GM03348 (cell line): Measurements from ENCODE around the gene EHD1.
"Not testable (repeated sequence)": the region's sequence is repeated elsewhere in the genome, so short reads cannot be mapped to it uniquely, and the experiment has no call there.

Experiments used
- DNase-seq: peaks from one replicate; pipeline ENCODE4 v3.0.0; 2012; ENCODE audit warnings: low spot score

The EHD1 gene

DNA sequence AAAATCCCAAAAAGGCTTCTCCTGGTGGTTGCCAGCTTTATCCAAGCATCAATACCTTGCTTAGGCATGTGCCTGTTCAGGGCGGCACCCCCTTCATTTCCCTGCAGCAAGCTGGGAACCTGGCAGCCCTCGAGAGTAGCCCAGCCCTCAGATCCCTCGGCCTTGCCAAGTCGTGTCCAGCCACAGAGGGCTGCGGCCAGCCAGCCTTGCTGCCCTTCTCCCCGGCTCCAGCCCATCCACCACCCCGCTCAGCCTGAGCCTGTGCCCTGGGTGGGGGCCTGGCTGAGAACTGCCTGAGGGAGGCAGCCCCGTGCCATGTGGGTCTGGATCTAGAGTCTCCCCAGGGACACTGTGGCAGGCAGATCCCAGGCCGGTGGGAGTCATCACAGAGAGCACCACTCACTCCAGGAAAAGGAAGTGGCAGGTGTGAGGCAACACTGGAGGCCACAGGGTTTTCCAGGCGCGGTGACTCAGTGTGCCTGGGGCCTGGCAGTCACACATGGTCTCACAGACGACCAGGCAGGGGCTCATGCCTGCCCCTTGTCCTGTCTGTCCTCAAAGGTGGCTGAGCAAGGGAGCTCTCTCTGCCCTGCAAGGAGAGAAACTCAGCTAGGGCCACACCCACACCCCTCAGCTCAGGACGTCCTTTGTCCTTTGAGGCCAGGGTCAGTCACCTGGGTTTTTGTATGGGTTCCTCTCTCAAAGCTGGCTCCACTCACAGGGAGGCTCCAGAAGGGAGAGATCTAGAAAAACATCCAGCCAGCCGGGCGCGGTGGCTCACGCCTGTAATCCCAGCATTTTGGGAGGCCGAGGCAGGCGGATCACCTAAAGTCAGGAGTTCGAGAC, 21.8 kb downstream of the EHD1 start:
- peak; percentile 73 for DNase-seq

DNA sequence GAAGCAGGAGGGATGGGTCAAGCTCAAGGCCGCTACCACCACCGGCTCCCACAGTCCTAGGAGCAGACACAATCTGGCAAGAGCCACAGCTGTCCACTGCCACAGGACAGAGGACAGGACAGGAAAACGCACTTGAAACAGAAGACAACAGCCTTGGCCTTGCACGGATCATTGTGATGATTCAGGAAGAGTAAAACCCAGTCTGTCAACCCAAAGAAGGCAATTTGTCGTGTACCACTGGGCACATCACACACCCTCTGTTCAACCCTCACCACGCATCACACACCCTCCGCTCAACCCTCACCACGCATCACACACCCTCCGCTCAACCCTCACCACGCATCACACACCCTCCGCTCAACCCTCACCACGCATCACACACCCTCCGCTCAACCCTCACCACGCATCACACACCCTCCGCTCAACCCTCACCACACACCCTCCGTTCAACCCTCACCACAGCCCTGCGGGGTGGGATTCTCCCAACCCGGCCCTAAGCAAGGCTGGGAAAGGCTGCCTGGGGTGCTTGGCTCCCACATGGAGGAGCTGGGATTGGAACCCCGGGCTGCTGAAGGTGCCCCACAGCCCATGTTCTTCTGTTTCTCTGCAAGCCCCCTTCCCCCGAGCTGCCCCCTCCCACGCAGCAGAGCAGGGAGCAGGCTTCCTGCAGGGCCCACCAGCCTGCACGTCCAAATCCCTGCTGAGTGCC, 22.7 kb downstream of the EHD1 start:
- no peak for DNase-seq

DNA sequence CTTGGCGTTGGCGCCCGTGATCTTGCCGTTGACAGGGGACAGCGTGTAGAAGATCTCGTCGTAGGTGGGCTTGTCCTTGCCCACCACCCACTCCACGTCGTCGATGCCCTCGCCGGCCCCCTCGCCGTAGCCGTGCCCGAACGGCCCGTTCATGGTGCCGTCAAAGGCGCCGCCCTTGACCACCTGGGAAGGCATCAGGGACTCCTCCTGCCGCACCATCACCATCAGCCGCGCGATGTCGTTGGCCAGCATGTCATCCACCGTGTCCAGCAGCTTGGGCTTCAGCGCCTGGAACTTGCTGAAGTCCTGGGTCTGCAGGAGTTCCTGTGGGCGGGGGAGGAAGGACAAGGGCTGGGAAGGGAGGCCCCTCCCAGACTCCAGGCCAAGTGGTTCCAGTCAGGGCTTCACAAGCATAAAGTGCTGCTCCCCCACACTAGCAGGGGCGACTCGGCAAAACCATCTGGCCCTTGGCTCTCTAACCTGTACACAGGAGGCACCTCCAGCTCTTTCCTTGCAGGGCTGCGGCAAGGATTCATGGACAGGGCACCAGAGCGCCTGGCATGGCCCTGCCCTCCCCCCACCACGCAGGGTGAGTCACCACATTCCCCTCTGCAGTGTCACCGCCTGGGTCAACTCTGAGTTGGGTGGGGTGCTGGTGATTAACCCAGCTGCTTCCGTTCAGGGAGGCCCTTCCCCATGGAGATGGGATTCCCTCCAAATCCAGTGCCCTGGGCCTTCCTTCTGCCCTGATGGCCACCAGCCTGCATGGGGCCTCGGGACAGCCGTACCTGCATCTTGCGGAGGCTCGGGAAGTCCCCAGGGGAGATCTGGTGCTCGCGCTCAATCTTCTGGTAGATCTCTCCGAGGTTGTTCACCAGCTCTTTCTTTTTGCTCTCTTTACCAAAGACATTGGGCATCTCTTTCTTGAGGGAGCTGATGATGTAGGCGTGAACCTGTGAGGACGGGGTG, 23.6 kb downstream of the EHD1 start:
- peak; percentile 96 for DNase-seq

DNA sequence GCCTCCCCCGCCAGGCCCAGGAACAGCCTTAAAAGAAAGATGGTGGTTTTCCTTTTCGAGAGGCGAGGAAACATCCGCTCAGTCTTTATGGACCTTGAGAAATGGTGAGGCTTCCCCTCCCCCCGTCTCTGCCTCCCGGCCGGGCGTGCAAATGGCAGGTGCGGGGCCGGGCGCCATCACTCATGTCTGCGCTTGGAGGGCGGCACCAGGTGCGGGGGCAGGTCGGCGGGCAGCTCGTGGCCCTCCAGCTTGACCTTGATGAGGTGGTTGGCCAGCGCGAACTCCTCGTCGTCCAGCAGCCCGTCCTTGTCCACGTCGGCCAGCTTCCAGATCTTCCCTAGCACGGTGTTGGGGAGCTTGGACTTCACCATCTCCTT, 24.3 kb downstream of the EHD1 start:
- DNase-seq = no peak

DNA sequence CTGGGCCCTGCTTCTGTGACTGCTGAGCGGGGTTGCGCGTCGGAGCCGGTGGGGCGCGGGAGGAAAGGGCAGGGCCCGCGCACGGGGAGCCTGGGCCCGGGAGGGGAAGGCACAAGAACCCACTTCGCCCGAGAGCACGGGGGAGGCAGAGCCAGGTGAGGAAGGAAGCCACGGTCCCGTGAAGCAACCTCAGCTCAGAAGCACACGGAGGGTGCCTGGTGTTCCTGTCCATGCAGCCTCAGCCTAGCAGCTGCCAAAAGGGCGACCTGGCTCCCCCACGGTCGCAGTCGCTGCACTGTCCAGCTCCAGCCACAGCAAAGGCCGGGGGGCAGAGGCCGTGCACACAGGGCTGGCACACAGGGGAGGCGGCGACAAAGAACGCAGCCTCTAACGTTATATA, 24.7 kb downstream of the EHD1 start:
- no peak for DNase-seq

DNA sequence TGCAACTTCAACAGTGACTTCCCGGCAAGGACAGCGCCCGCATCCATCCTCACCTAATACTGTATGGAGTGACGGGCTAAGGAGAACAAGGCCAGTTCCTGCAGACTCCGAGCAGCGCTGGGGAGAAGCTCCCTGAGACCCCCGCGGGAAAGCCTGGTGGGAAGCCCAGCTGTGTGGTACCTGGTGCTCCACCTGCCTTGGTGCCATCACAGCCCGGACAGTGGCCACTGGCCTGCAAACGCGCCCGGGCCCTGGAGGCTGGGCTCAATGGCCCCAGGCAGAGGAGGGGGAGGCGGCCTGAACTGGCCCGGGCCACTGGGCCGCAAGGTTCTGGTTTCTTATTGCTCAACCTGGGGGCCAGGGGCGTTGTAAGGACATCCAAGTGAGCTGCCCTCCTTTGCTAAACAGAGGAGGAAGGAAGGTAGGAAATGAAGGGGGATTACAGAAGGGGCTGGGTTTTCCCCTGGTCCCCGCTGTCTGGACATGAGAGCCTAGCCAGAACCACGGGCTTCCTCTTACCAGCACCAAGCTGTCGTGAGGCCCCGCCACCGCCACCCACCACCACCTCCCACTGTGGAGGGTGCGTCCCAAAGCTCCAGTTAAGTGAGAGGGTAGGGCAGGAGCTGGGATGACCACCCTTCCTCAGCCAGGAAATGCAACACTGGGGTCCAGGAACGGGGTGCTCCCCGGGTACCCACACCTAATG, 25.5 kb downstream of the EHD1 start:
- DNase-seq = no peak

DNA sequence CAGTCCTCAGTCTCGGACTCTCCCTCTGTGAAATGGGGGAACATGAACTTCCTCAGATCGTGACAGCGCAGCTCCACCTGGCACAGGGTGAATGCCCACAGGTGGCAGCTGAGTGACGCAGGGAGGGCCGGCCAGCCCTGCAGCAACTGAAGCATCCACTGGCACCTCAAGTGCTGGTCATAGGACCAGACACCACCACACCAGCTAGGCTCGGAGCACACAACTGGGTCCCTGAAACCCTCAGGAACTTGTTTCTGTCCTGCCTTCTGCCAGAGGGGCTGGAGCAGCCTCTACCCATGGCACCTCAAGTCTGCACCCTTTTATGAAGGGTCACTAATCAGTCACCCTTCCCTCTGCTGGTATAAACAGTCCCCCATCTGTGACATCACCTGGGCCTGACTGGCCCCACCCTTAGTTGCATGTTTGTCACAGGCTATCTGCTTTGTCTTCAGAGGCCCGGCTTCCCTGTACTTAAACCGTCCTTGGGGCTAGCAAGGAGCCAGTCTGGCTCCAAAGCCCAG, 26.5 kb downstream of the EHD1 start:
- no peak for DNase-seq

DNA sequence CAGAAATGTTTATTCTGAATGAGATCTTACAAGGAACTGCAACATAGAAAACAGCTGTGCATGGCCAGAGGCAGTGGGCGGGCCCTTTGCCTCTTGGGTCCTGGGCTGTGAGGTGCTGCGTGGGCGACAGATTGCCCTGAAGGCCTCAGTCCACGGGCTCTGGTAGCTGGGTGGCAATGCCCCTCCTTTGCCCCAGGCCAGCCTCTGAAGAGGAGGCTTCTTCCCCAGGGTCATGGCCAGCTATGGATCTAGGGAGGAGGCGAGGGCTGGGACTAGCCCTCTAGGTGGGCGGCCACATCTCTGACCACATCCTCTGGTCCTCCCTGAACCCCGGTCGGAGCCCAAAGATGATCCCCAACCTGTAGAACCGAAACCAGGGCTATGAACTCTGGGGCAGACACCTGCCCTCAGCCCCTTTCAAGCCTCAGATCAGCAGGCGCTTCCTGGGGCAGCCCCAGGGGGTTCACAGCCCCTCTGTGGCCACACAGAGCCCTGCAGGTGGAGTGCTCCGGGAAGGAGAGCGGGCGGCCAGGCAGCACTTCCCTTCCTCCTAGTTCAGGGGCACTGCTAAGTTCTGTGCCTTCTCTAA, 27.3 kb downstream of the EHD1 start:
- DNase-seq = peak; percentile 39

DNA sequence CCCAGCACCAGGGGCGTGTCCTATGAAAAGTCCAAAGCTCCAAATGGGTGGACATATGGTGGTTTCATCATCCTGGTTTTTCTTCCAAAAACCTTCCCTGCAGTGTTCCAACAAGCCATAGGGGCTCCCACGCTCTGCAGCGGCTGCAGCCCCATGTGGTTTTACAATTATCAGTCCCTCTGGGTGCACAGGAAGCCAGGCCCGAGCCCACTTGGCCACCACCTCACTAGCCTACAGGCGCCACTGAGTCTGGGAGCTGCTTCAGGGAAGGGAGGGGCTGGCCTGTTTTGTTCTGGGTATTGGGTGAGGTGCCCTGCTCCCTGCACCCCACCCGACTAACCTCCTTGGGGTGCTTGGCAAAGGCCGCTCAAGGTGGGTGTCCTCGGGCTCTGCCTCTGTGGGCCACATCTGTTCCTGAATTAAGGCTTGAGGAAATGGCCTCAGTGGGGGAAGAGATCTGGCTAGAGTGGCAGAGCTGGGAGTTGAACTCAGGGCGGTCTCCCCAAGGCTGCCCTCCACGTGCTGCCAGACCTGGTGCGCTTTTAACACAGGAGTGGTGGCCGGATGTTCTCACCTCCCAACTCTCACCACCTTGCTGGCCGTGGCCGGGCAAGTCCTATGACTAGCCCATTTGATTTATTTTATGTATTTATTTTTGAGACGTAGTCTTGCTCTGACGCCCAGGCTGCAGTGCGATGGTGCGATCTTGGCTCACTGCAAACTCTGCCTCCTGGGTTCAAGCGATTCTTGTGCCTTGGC, 28.6 kb downstream of the EHD1 start:
- DNase-seq = peak; percentile 65

DNA sequence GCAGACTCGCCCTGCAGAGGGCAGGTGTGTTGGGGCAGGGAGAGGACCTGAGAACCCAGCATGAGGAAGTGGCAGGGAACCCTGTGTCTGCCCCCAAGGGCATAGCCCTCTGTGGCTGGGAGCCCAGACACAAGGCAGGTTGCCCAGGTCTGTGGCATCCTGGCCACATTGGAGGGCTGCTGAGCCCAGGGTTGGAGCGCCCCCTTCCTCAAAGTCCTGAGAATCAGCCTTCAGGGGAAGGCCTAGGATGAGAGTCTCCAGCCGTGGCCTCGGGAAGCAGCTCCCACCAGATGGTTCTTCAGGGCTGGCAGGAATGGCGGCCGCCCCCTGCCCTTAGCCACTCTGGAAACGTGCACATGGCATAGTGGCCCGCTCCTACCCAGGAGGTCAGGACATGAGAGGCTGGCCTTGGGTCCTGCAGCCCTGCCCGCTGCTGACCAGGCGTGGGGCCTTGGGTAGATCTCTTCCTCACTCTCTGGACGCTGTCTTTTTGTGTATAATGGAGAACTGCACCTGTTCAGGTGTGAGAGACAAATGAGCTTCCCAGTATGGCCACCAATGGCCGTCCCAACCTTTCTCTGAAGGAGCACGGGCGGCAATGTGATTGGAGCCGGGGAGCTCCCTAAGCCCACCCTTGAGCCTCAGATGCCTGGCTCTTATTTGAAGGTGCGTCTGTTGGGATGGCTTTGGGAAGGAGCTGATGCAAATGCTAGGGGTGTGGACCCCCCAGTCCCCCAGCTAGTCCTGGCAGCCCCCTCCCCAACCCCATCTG, 29.4 kb downstream of the EHD1 start:
- no peak for DNase-seq

DNA sequence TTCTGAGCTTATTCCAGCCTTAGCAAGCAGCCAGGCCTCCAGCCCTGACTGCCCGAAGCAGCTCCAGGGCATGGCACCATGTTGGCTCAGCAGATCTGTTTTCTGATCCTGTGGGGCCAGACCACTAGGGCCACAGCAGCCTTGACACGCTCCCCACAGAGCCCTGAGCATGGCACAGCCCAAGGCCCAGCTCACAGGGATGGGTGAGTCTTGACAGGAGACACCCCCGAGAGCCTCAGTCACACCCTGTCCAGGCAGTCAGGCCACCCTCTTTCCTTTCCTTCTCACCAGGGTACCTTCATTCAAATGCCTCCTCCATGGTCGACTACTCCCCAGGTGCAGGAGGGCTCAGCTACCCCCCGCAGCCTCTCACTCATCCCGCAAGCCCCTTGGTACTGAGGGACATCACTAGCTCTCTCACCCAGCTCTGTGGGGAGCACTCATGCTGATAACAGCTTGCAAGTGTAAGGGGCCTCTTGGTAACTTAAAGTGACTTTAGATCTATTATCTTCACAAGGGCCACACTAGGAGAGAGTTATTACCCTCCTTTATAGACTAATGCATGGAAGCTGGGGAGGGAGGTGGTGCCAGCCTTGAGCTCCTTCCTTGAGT, 30.1 kb downstream of the EHD1 start:
- no peak for DNase-seq

DNA sequence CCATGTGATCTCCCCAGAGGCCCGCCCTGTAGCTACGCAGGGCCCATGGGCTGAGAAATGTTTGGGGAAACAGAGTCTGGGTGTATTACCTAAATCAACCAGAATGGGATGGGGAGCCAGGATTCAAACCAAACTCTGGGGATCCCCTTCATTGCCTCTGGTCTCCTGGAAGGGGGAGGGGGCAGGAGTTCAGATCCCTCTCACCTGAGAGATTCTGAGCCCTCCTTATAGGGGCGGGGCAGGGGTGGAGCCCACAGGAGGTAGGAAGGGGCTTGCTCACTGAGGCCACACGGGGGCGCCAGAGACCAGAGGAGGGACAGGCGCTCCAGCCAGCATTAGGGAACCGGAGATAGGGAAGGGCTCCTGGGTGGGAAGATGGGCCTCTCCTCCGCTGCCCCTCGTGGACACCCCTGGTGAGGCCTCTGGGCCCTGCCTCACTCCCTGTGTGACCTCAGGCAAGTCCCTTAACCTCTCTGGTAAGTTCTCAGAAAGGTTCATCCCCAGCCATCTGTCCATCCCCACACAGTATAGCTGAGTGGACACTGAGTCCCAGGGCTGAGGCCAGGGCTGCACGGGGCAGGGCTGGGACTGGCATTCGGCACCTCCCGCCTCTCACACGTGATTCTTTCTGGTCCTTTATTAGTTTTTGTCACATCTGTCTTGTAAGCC, 31.3 kb downstream of the EHD1 start:
- peak; percentile 95 for DNase-seq

DNA sequence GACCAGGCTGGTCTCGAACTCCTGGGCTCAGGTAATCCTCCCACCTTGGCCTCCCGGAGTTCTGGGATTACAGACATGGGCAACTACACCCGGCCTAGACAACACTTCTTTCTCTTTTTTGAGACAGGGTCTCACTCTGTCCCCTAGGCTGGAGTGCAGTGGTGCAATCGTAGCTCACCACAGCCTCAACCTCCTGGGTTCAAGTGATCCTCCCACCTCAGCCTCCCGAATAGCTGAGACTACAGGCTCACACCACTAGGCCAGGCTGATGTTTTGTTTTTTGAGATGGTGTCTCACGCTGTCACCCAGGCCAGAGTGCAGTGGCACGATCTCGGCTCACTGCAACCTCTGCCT, 32.7 kb downstream of the EHD1 start:
- not testable (repeated sequence) for DNase-seq

DNA sequence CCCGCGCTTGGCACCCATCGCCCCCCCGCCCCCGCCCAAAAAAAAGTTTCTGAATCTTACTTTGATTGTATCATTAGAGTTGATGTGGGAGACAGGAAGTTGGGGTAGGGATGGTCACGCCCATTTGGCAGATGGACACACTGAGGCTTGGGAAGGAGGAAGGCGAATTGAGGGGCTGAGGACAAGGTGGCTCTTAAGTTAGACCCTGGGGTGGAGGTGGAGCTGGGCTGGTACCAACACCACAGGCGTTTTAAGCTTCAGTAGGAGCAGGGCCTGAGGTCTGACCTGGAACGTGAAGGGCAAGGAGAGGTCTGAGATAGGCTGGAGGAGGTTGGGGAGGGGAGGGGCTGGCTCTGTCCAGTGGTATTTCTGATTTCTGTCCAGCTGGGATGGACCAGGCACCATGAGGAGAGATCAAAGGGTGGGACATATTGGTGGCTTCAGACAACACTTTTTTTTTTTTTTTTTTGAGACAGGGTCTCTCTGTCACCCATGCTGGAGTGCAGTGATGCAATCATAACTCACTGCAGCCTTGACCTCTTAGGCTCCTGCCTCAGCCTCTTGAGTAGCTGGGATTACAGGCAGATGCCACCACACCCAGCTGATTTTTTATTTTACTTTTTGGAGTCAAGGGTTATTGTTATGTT, 33.2 kb downstream of the EHD1 start:
- no peak for DNase-seq

DNA sequence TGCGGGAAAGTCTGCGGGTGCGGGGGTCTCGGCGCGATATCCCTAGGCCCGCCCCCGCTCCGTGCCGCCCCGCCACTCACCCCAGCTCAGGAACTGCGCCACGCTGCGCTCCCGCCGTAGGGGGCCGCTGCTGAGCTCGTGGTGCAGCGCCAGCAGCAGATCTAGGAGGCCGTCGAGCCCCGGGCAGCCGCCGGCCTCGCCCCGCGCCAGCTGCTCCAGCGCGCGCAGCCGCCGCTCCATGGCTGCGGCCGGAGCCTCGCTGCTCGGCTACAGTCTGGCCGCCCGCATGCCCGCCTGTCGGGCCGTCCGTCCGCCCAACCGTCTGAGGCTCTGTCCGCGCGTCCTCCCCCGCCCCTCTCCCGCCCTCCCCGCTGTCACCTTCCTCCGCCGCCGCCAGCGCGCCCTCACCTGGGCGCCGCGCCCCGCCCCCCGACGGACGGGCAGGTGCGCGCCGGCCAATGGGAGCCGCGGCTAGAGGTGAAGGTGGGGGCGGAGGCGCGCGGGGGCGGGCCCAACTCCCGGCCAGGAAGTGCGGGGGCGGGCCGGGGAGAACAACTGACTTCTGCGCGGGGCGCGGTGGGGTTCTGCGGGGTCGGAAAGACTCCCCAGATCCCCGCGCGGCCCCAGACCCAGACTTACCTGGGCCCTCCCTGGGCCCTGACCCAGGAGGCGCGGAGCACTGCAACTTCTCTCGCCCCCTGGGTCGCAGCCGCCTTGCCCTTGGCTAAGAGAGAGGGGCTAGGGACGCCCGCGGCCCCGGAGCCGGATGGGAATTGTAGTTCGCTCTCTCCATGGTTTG, 33.9 kb downstream of the EHD1 start, which contains the start of gene CDC42BPG:
Gene CDC42BPG (minus strand): TSS at position 324 of the 799 bp plus-strand sequence. CDS start 84 bp downstream, at position 240.
- peak; percentile 92 for DNase-seq

DNA sequence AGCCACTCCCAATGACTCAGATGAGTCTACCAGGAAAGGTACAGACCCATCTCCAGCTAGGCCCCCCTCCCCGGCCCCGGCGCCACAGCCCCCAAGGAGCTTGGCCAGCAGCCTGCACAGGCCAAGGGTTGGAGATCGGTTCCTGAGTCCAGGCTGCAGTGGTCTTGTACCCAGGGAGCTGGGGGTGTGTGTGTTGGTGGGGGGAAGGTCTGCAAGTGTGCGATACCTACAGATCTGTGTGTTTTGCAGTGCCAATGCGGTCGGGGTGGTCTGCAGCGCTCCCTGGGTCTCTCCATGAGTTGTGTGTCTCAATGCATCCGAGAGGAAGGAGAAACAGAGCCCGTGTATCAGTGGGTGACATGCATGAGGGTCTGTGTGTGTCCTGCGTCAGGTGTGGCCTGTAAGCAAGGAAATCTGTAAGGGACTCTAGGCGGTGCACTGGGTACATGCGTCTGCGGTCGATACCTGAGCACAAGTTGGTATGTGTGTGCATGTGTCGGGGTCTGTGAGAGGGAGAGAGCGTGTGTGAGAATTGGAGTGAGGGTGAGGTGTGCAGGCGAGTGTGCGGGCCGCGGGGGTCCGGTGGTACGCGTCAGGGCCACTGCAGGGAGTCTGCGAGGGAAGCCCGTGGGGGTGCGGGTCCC, 34.6 kb downstream of the EHD1 start:
- DNase-seq = no peak
